ENCODE data around the gene OTOP2.

OTOP2 gene

GRCh38 chr17:74923538-74924249 lies 379 bp upstream of the OTOP2 start:
- peak; percentile 25 to 55 for DNase-seq (ENCODE audit: low read depth in 2 of 2)

GRCh38 chr17:74925242-74925641 lies 1.2 kb downstream of the OTOP2 start:
- no peak for DNase-seq (ENCODE audit: low read depth in 2 of 2)

GRCh38 chr17:74928786-74929185 lies 4.7 kb downstream of the OTOP2 start:
- DNase-seq (ENCODE audit: low read depth in 2 of 2): no peak

GRCh38 chr17:74930535-74931036 lies 6.5 kb downstream of the OTOP2 start:
- DNase-seq (ENCODE audit: low read depth in 2 of 2): no peak

GRCh38 chr17:74935048-74935447 lies 11.0 kb downstream of the OTOP2 start:
- no peak for DNase-seq (ENCODE audit: low read depth in 2 of 2)

GRCh38 chr17:74935585-74936469 lies 11.8 kb downstream of the OTOP2 start, which contains the start of gene OTOP3:
Gene OTOP3, plus strand, starts transcription at chr17:74935898. Its CDS starts 24 bp downstream, at chr17:74935922.
- no peak for DNase-seq (ENCODE audit: low read depth in 2 of 2)

- no peak for DNase-seq (ENCODE audit: low read depth in 2 of 2)
These were observed 12.4 kb downstream of the OTOP2 start for GRCh38 chr17:74936470-74936799.

- DNase-seq (ENCODE audit: low read depth in 2 of 2): no peak
These were observed 13.3 kb downstream of the OTOP2 start for GRCh38 chr17:74937064-74938051.

GRCh38 chr17:74938194-74938950 lies 14.3 kb downstream of the OTOP2 start:
- DNase-seq (ENCODE audit: low read depth in 2 of 2): no peak

- DNase-seq (ENCODE audit: low read depth in 2 of 2): no peak
These were observed 15.5 kb downstream of the OTOP2 start for GRCh38 chr17:74939534-74939933.

- no peak for DNase-seq (ENCODE audit: low read depth in 2 of 2)
These were observed 17.2 kb downstream of the OTOP2 start for GRCh38 chr17:74941128-74941725.

- no peak for DNase-seq (ENCODE audit: low read depth in 2 of 2)
These were observed 19.9 kb downstream of the OTOP2 start for GRCh38 chr17:74943808-74944522.

- no peak for DNase-seq (ENCODE audit: low read depth in 2 of 2)
These were observed 21.5 kb downstream of the OTOP2 start for GRCh38 chr17:74945543-74945942.

- no peak for DNase-seq (ENCODE audit: low read depth in 2 of 2)
These were observed 22.6 kb downstream of the OTOP2 start for GRCh38 chr17:74946641-74947040.

GRCh38 chr17:74947041-74947754 lies 23.1 kb downstream of the OTOP2 start:
- DNase-seq (ENCODE audit: low read depth in 2 of 2): no peak

- no peak for DNase-seq (ENCODE audit: low read depth in 2 of 2)
These were observed 25.5 kb downstream of the OTOP2 start for GRCh38 chr17:74949455-74950115.

- DNase-seq (ENCODE audit: low read depth in 2 of 2): no peak
These were observed 26.1 kb downstream of the OTOP2 start for GRCh38 chr17:74950207-74950606.

GRCh38 chr17:74951065-74951464 lies 27.0 kb downstream of the OTOP2 start:
- no peak for DNase-seq (ENCODE audit: low read depth in 2 of 2)
